K562 (cell line): ENCODE measurements around the gene PCDHGB7. TPM values are rescaled to one million over a fixed set of nuclear protein-coding genes. Genes with fewer than 3 reads are reported as not detected.
A peak's percentile ranks its signal among the peaks of the same experiment; 100 is the strongest.

Experiments used
- ATAC-seq: fragments of 200-7000 bp; cut with Tn5 transposase; 3 replicates; pipeline ENCODE4 v1.9.1; 2020; ENCODE audit warnings: moderate library complexity
- BruUV-seq: library from RNA; stranded (reverse); fragments of 400-500 nt; replicated peaks from 2 replicates; lab custom pipeline; 2021; lab: Mats Ljungman, UMichigan
- CTCF ChIA-PET: fragments of 300-600 bp; formaldehyde crosslinking; extraction: SDS; loops from one replicate; lab custom pipeline; 2021; ENCODE audit warnings: low intra/inter-chr PET ratio; lab: Yijun Ruan, JAX
- POLR2A ChIA-PET: fragments of 300-600, 350-650 bp; sonication (Branson Sonifier 250); formaldehyde crosslinking; extraction: SDS; loops from one replicate; lab custom pipeline; 2021; ENCODE audit warnings: antibody characterized with exemption, inconsistent platforms; lab: Yijun Ruan, JAX
- DNase-seq, 4 experiments: peaks; one replicate each; pipeline versions ENCODE4 v3.0.0 to v3.0.0-alpha.2; 2011 to 2018; ENCODE audit warnings: low spot score in 3 of 4, mixed read lengths in 3 of 4; ENCODE audit errors: extremely low read depth in 1 of 4
- FAIRE-seq: peaks from 2 replicates; lab custom pipeline; 2011; peaks lifted over from hg19 to GRCh38; lab: Jason Lieb, UNC
- H2AFZ ChIP-seq: 2 replicates; pipeline ENCODE4 v1.6.0; 2011; ENCODE audit warnings: low read depth, low read length, control low read depth, inconsistent platforms
- H3K27ac ChIP-seq: fragments of 200-600 bp; 3 replicates; pipeline ENCODE4 v1.8.0; 2011; ENCODE audit warnings: low read depth, mild to moderate bottlenecking, control low read depth, inconsistent platforms, low read length, moderate library complexity, mixed read lengths; ENCODE audit errors: extremely low read depth
- H3K27me3 ChIP-seq, 2 experiments: fragments of 300-600 bp in 1 of 2; 2 replicates in 1 of 2; 3 replicates in 1 of 2; pipeline versions ENCODE4 v1.6.0 to v1.8.0; 2011; ENCODE audit warnings: inconsistent platforms in 2 of 2, low read length in 2 of 2, mild to moderate bottlenecking in 1 of 2, mixed read lengths in 1 of 2, moderate library complexity in 1 of 2; ENCODE audit not compliant: control insufficient read depth in 2 of 2, insufficient read depth in 2 of 2
- H3K36me3 ChIP-seq: fragments of 300-600 bp; 3 replicates; pipeline ENCODE4 v1.8.0; 2011; ENCODE audit warnings: mild to moderate bottlenecking, low read length, inconsistent platforms; ENCODE audit not compliant: control insufficient read depth, insufficient read depth
- H3K4me1 ChIP-seq, 2 experiments: fragments of 200-600 bp in 1 of 2; replicated peaks in 1 of 2; 2 replicates in 1 of 2; 3 replicates in 1 of 2; pipeline versions ENCODE4 v1.5.1 to v1.8.0; 2011; ENCODE audit warnings: inconsistent platforms in 2 of 2, low read length in 2 of 2, mild to moderate bottlenecking in 1 of 2, mixed read lengths in 1 of 2, moderate library complexity in 1 of 2; ENCODE audit not compliant: control insufficient read depth in 2 of 2, insufficient read depth in 2 of 2
- H3K4me2 ChIP-seq: 2 replicates; pipeline ENCODE4 v1.6.1; 2011; ENCODE audit warnings: low read length, control low read depth, inconsistent platforms, mixed read lengths; ENCODE audit not compliant: insufficient read depth
- H3K4me3 ChIP-seq: fragments of 200-600 bp; sonication (generic), shearing (Covaris generic); 2 replicates; pipeline ENCODE4 v1.5.1; 2016; ENCODE audit warnings: control low read depth, inconsistent platforms
- H3K79me2 ChIP-seq: fragments of 200-600 bp; 3 replicates; pipeline ENCODE4 v1.8.0; 2011; ENCODE audit warnings: low read length, inconsistent platforms; ENCODE audit not compliant: control insufficient read depth, insufficient read depth
- H3K9ac ChIP-seq, 2 experiments: 2 replicates each; pipeline versions ENCODE4 v1.6.0 to v1.6.1; 2011; ENCODE audit warnings: low read depth in 2 of 2, low read length in 2 of 2, control low read depth in 1 of 2, inconsistent platforms in 1 of 2, mild to moderate bottlenecking in 1 of 2, mixed read lengths in 1 of 2; ENCODE audit not compliant: insufficient read depth in 1 of 2
- H3K9me1 ChIP-seq: one replicate; pipeline ENCODE4 v1.6.0; 2011; ENCODE audit warnings: inconsistent platforms, mild to moderate bottlenecking, low read length, moderate library complexity; ENCODE audit not compliant: control insufficient read depth, insufficient read depth
- H3K9me3 ChIP-seq: replicated peaks from 2 replicates; pipeline ENCODE4 v1.5.1; 2011; ENCODE audit warnings: low read depth, low read length, inconsistent platforms; ENCODE audit not compliant: control insufficient read depth, insufficient read depth
- H4K20me1 ChIP-seq: replicated peaks from 2 replicates; pipeline ENCODE4 v1.6.1; 2011; ENCODE audit warnings: low read length, inconsistent platforms, mixed read lengths; ENCODE audit not compliant: control insufficient read depth, insufficient read depth
- EHMT2 ChIP-seq: fragments of 450-650 bp; IDR thresholded peaks from 2 replicates; pipeline ENCODE4 v1.6.1; 2018; ENCODE audit warnings: antibody characterized with exemption
- RAD21 ChIP-seq, 2 experiments: fragments of 250-450 bp in 1 of 2; fragments of 450-650 bp in 1 of 2; sonication (Bioruptor Pico) in 1 of 2; formaldehyde crosslinking in 1 of 2; IDR thresholded peaks in 1 of 2; conservative IDR thresholded peaks in 1 of 2; 2 replicates each; pipeline versions ENCODE4 v1.4.0 to v1.8.0; 2020 to 2022; ENCODE audit warnings: mild to moderate bottlenecking in 2 of 2, moderate library complexity in 1 of 2
- TGIF2 ChIP-seq: sonication (generic); formaldehyde crosslinking; IDR thresholded peaks from 2 replicates; pipeline ENCODE4 v1.8.1; 2022; ENCODE audit warnings: mild to moderate bottlenecking, missing genetic modification reagents, moderate library complexity
- ZNF561 ChIP-seq: fragments of 450-650 bp; formaldehyde crosslinking; conservative IDR thresholded peaks from 2 replicates; pipeline ENCODE4 v1.4.0; 2020; ENCODE audit warnings: mild to moderate bottlenecking, moderate library complexity
- WGBS: fragments of 100-300 bp; shearing (Covaris generic); methylation state at CpG from one replicate; pipeline ENCODE4 v1.1.6; 2016; ENCODE audit warnings: low coverage, mixed read lengths; ENCODE audit not compliant: insufficient coverage; ENCODE audit errors: missing lambda C conversion rate; 5-methylcytosine and 5-hydroxymethylcytosine counted together
- in situ Hi-C: fragments of 300-500 bp; cut with MboI; formaldehyde crosslinking; loops from 4 replicates; pipeline ENCODE4 v1.15.0; 2018; ENCODE audit warnings: inconsistent platforms, mixed read lengths
- intact Hi-C: fragments of 100-400 bp; cut with micrococcal nuclease; formaldehyde crosslinking; loops from 2 replicates; pipeline ENCODE4 v1.14.2; 2022
- polyA plus RNA-seq, 8 experiments: library from polyadenylated mRNA; depleted of rRNA in 4 of 8; stranded (reverse) in 5 of 8; unstranded in 3 of 8; fragments of >200 nt; fragmentation: Nextera tagmentation in 2 of 8; fragmentation: Illumina TruSeq in 1 of 8; extraction: Ambion mirVana in 2 of 8; extraction: Trizol in 1 of 8; gene quantifications; 2 replicates each; pipeline versions ENCODE4 v1.2.1 to v1.2.3, GENCODE V29; 2011 to 2014; ENCODE audit warnings: inconsistent platforms in 1 of 8, missing spikeins in 1 of 8
- total RNA-seq, 7 experiments: library from RNA; depleted of rRNA in 6 of 7; stranded (reverse); fragments of >200 nt in 6 of 7; fragmentation: Illumina TruSeq in 2 of 7; extraction: Trizol in 2 of 7; gene quantifications; 2 replicates each; pipeline versions ENCODE4 v1.2.1 to v1.2.3, GENCODE V29; 2011 to 2021; ENCODE audit warnings: low replicate concordance in 1 of 7
- TF ChIP-seq, protein P1 (sequence below): fragments of 450-650 bp; IDR thresholded peaks from 2 replicates; pipeline ENCODE4 v1.6.1; 2018; ENCODE audit not compliant: partially characterized antibody
- TF ChIP-seq, protein P2 (sequence below), 3 experiments: IDR thresholded peaks in 2 of 3; conservative IDR thresholded peaks in 1 of 3; 2 replicates each; pipeline ENCODE4 v1.5.1; 2011 to 2012; ENCODE audit warnings: low read length in 3 of 3, mild to moderate bottlenecking in 3 of 3, control low read depth in 2 of 3, improper control_type of control experiment in 1 of 3, inconsistent platforms in 1 of 3, low read depth in 1 of 3, mixed read lengths in 1 of 3, moderate library complexity in 1 of 3; ENCODE audit not compliant: insufficient read depth in 2 of 3
- TF ChIP-seq, protein P3 (sequence below), 3 experiments: fragments of 200-800 bp in 1 of 3; sonication (Bioruptor generic) in 1 of 3; sonication (generic) in 1 of 3; formaldehyde crosslinking in 1 of 3; IDR thresholded peaks; 2 replicates each; pipeline versions ENCODE4 v1.6.1 to v1.8.0; 2016 to 2022; ENCODE audit warnings: mild to moderate bottlenecking in 2 of 3, missing compliant biosample characterization in 2 of 3, missing genetic modification characterization in 2 of 3, missing genetic modification reagents in 1 of 3

Gene PCDHGB7
- total and polyA plus RNA-seq, 9 of the 15 experiments (the other 6 are each of a cell fraction or from before 2014, with no cell fraction given), result 0.09 TPM; not detected in 8

DNA sequence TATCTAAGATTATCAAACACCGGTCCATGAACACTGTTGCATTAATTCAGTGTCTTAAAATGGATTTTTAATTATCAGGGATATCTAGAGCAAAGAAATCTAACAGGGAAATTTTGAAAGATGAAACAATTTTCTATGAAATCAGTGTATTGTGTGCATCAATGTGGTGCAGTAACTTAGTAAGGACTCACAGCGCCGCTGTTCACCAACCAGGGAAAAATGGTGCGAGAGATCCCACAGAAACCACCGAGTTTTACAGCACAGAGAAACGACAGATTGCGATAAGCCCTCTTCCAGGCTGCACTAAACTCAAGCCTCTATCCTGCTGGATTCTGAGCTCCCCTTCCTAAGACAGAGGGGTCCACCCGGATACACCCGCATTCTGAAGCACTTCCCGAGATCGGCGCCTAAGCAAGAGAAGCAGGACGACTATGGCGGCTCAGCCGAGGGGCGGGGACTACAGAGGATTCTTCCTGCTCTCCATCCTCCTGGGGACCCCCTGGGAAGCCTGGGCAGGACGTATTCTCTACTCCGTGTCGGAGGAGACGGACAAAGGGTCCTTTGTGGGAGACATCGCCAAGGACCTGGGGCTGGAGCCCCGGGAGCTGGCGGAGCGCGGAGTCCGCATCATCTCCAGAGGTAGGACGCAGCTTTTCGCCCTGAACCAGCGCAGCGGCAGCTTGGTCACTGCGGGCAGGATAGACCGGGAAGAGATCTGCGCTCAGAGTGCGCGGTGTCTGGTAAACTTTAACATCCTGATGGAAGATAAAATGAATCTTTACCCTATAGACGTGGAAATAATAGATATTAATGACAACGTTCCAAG is 34.8 kb upstream of the PCDHGB7 start, which contains the start of gene PCDHGA7:
Gene PCDHGA7 (plus strand): TSS at position 274 of the 826 bp plus-strand sequence. CDS start 158 bp downstream, at position 432.
- Histone ChIP-seq H4K20me1 (no peaks in the 10 kb centered on the region), H3K36me3 (no peaks in the 10 kb centered on the region), H3K9me3 (no peaks in the 10 kb centered on the region), H3K9ac (peak within 1 kb of the TSS in 1 of 2 experiments; percentile 69; a peak in 1 of 4 replicates), H3K4me3 (peak within 1 kb of the TSS; percentile 36), H3K4me2 (peak within 1 kb of the TSS; percentile 69), H2AFZ (peak within 1 kb of the TSS; percentile 67), H3K9me1 (no peaks in the 10 kb centered on the region), H3K27ac (no peak within 1 kb of the TSS), H3K79me2 (no peaks in the 10 kb centered on the region), H3K27me3 (peaks cover 9 to 25% of the 10 kb centered on the region in 2 experiments; a peak in 4 of 5 replicates), H3K4me1 (peaks cover 0 to 9% of the 10 kb centered on the region in 2 experiments; a peak in 2 of 5 replicates)
- FAIRE-seq, result peak; percentile 89
- WGBS, result 3% methylated on average over 37 of the region's 37 CpGs
- TF ChIP-seq RAD21 (CRISPR knock-in tag; conservative IDR thresholded peaks at IDR 0.05 in 1 of 2, IDR thresholded peaks at IDR 0.05 in 1 of 2) (peak in 1 of 2 experiments; percentile 47; a peak in 3 of 4 replicates), ZNF561 (CRISPR knock-in tag) (no peak), TGIF2 (CRISPR knock-in tag) (no peak), EHMT2 (peak; percentile 33; the same call in 1 of the 2 replicates)
- TF ChIP-seq, protein P1, sequence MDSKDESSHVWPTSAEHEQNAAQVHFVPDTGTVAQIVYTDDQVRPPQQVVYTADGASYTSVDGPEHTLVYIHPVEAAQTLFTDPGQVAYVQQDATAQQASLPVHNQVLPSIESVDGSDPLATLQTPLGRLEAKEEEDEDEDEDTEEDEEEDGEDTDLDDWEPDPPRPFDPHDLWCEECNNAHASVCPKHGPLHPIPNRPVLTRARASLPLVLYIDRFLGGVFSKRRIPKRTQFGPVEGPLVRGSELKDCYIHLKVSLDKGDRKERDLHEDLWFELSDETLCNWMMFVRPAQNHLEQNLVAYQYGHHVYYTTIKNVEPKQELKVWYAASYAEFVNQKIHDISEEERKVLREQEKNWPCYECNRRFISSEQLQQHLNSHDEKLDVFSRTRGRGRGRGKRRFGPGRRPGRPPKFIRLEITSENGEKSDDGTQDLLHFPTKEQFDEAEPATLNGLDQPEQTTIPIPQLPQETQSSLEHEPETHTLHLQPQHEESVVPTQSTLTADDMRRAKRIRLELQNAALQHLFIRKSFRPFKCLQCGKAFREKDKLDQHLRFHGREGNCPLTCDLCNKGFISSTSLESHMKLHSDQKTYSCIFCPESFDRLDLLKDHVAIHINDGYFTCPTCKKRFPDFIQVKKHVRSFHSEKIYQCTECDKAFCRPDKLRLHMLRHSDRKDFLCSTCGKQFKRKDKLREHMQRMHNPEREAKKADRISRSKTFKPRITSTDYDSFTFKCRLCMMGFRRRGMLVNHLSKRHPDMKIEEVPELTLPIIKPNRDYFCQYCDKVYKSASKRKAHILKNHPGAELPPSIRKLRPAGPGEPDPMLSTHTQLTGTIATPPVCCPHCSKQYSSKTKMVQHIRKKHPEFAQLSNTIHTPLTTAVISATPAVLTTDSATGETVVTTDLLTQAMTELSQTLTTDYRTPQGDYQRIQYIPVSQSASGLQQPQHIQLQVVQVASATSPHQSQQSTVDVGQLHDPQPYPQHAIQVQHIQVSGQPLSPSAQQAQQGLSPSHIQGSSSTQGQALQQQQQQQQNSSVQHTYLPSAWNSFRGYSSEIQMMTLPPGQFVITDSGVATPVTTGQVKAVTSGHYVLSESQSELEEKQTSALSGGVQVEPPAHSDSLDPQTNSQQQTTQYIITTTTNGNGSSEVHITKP, result no peak
- TF ChIP-seq, protein P2, sequence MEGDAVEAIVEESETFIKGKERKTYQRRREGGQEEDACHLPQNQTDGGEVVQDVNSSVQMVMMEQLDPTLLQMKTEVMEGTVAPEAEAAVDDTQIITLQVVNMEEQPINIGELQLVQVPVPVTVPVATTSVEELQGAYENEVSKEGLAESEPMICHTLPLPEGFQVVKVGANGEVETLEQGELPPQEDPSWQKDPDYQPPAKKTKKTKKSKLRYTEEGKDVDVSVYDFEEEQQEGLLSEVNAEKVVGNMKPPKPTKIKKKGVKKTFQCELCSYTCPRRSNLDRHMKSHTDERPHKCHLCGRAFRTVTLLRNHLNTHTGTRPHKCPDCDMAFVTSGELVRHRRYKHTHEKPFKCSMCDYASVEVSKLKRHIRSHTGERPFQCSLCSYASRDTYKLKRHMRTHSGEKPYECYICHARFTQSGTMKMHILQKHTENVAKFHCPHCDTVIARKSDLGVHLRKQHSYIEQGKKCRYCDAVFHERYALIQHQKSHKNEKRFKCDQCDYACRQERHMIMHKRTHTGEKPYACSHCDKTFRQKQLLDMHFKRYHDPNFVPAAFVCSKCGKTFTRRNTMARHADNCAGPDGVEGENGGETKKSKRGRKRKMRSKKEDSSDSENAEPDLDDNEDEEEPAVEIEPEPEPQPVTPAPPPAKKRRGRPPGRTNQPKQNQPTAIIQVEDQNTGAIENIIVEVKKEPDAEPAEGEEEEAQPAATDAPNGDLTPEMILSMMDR (IDR thresholded peaks at IDR 0.05 in 2 of 3, conservative IDR thresholded peaks at IDR 0.05 in 1 of 3; ENCODE audit: insufficient read depth in 2 of 3, low read depth in 1 of 3, low read length in 3 of 3), result peak; percentile 58 to 73 (median 64)
- TF ChIP-seq, protein P3, sequence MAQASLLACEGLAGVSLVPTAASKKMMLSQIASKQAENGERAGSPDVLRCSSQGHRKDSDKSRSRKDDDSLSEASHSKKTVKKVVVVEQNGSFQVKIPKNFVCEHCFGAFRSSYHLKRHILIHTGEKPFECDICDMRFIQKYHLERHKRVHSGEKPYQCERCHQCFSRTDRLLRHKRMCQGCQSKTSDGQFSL (CRISPR knock-in tag; IDR thresholded peaks at IDR 0.05), result no peak
- TF ChIP-seq, protein P3 (tag; IDR thresholded peaks at IDR 0.05), result no peak
- peak; percentile 95 for ATAC-seq
- POLR2A ChIA-PET, result no interaction called here
- CTCF ChIA-PET, result interaction anchor here (0.9 kb wide), 1 partner anchor 181 kb away, joined by 5 read pairs; no protein-coding TSS in a partner anchor
- DNase-seq, result peak in 3 of 4 experiments; percentile 30 to 42 (median 35)
- intact Hi-C loops, result no loop called here
- BruUV-seq, result no TSS peak
- in situ Hi-C loops, result no loop called here
